Heart left ventricle (tissue), 16 donors: Measurements from ENCODE around the gene PARP4. TPM values are rescaled to one million over a fixed set of nuclear protein-coding genes. Genes with fewer than 3 reads are reported as not detected.
"Not testable (repeated sequence)": the region's sequence is repeated elsewhere in the genome, so short reads cannot be mapped to it uniquely, and the experiment has no call there.

ENCODE experiments used
- ATAC-seq, 4 donors: fragments of 200-7000 bp; cut with Tn5 transposase; one replicate each; pipeline ENCODE4 v1.9.1; 2020 to 2022; ENCODE audit warnings: moderate library complexity in 4 of 4, mild to moderate bottlenecking in 3 of 4, moderate number of reproducible peaks in 1 of 4
- DNase-seq, 5 donors: peaks; one replicate each; pipeline ENCODE4 v3.0.0-alpha.2; 2020
- H3K27ac ChIP-seq, 12 donors: fragments of 200-600 bp; sonication (generic) in 4 of 12; one replicate each; pipeline versions ENCODE4 v1.5.0 to v1.8.0; 2016 to 2022; ENCODE audit warnings: mild to moderate bottlenecking in 2 of 12
- H3K27me3 ChIP-seq, 9 donors: fragments of 200-600 bp; sonication (generic) in 2 of 9; one replicate each; pipeline versions ENCODE4 v1.5.1 to v1.8.0; 2016 to 2022; ENCODE audit warnings: mild to moderate bottlenecking in 3 of 9
- H3K36me3 ChIP-seq, 9 donors: fragments of 200-600 bp; sonication (generic) in 2 of 9; one replicate each; pipeline versions ENCODE4 v1.5.0 to v1.8.0; 2018 to 2022; ENCODE audit warnings: mild to moderate bottlenecking in 2 of 9
- H3K4me1 ChIP-seq, 12 donors: fragments of 200-600 bp; sonication (generic) in 4 of 12; one replicate each; pipeline versions ENCODE4 v1.5.0 to v1.8.0; 2016 to 2022; ENCODE audit warnings: mild to moderate bottlenecking in 3 of 12
- H3K4me3 ChIP-seq, 12 donors: fragments of 200-600 bp; sonication (generic) in 4 of 12; one replicate each; pipeline versions ENCODE4 v1.5.0 to v1.8.0; 2017 to 2022; ENCODE audit warnings: mild to moderate bottlenecking in 9 of 12, moderate library complexity in 4 of 12
- H3K9me3 ChIP-seq, 12 donors: fragments of 200-600 bp; sonication (generic) in 4 of 12; one replicate each; pipeline versions ENCODE4 v1.5.0 to v1.8.0; 2016 to 2022; ENCODE audit warnings: mild to moderate bottlenecking in 1 of 12
- CTCF ChIP-seq, 12 donors: fragments of 200-600 bp; sonication (generic) in 4 of 12; IDR thresholded peaks; one replicate each; pipeline versions ENCODE4 v1.5.0 to v1.8.0; 2018 to 2022; ENCODE audit warnings: antibody characterized with exemption in 12 of 12, mild to moderate bottlenecking in 5 of 12
- POLR2A ChIP-seq, 2 donors: fragments of 450-650 bp; IDR thresholded peaks; one replicate each; pipeline ENCODE4 v1.6.1; 2017; ENCODE audit warnings: antibody characterized with exemption in 2 of 2, mild to moderate bottlenecking in 2 of 2, moderate library complexity in 2 of 2
- WGBS, 4 donors: extraction: QIAGEN DNeasy Blood & Tissue Kit in 2 of 4; methylation state at CpG; one replicate each; pipeline versions ENCODE4 v1.1.5 to v1.1.7; 2013 to 2018; 5-methylcytosine and 5-hydroxymethylcytosine counted together
- intact Hi-C, 10 donors: fragments of 100-400 bp; cut with DNase I; formaldehyde crosslinking; loops; one replicate each; pipeline versions ENCODE4 v1.11.1 to v1.14.2; 2022
- polyA plus RNA-seq, 2 donors: library from polyadenylated mRNA; stranded (reverse); fragments of 200-250 nt; gene quantifications; one replicate each; pipeline ENCODE4 v1.2.3, GENCODE V29; 2013
- total RNA-seq, 9 donors: library from RNA; depleted of rRNA in 2 of 9; stranded (reverse); fragments of >200 nt in 2 of 9; fragmentation: NEBNext Ultra II Directional in 3 of 9; extraction: Animal tissue kit (Norgen Biotek cat#: 25700) in 3 of 9; gene quantifications; one replicate each; pipeline versions ENCODE4 v1.1.0 to v1.2.4, GENCODE V29; 2016 to 2023
- donor health status: ischemic (EF 13 %, LVEDD 7.1; RV severe dilation, severe dysfunction).
- donor health status: healthy with polysubstance abuse.
- donor health status: DM: no; HTN: yes; CAD: no.
- donor health status: DM: no; HTN: no; CAD: no.
- donor health status: ischemic (EF 25% LVEDD 6.9; RV normal size, moderate dysfunction).
- donor health status: ischemic (EF 25% LVEDD 5.7; RV mildly dilated, moderate dysfunction).
- donor health status: healthy.
- donor health status: DM: yes; HTN: yes; CAD: no.
- donor health status: ischemic (EF 35%, LVEDD 5.7; RV mildly dilated, moderate dysfunction).
- donor health status: nonischemic (EF 11% LVEDD 7.7; RV severe dilation, severe dysfunction).
- donor health status: DM: yes; HTN: yes; CAD: no.
- donor health status: PGD.
- donor health status: ischemic (EF 29% LVEDD 5.4; RV normal size, mild dysfunction).
- donor health status: nonischemic (EF 23%, LVEDD 6.1; RV moderate dilation, normal function).

PARP4 gene
- total and polyA plus RNA-seq, 11 donors = 6.9 to 41.6 (median 20.7) TPM

GRCh38 chr13:24450530-24450929, 62.0 kb downstream of the PARP4 start:
- Histone ChIP-seq H3K36me3 (peaks cover 0 to 93% (median 82%) of the 10 kb centered on the region in 9 donors), H3K27ac (no peak overlapping the region), H3K4me3 (no peak overlapping the region), H3K9me3 (no peaks in the 10 kb centered on the region), H3K4me1 (no peaks in the 10 kb centered on the region), H3K27me3 (no peaks in the 10 kb centered on the region)
- WGBS, 4 donors = 69 to 87% (median 81%) methylated on average over 6 of the region's 6 CpGs
- intact Hi-C loops = no loop called here
- TF ChIP-seq CTCF (IDR thresholded peaks at IDR 0.05) = no peak
- no peak for TF ChIP-seq POLR2A (IDR thresholded peaks at IDR 0.05)
- ATAC-seq (peak in 3 of 4 donors; percentile 24 to 55 (median 33)), DNase-seq (peak in 2 of 5 donors; percentile 40 to 47)

- H3K36me3 ChIP-seq = peaks cover 0 to 88% (median 66%) of the 10 kb centered on the region in 9 donors
- H3K4me3 ChIP-seq, intact Hi-C loops, H3K27me3 ChIP-seq, DNase-seq, ATAC-seq, H3K9me3 ChIP-seq, H3K27ac ChIP-seq, H3K4me1 ChIP-seq: not testable (repeated sequence)
- 86 to 89% (median 88%) methylated on average over 9 of the region's 9 CpGs for WGBS, 4 donors
Measured at GRCh38 chr13:24444851-24445250, 67.7 kb downstream of the PARP4 start.

- DNase-seq = no peak
- Histone ChIP-seq H3K27ac (no peak overlapping the region), H3K4me1 (no peaks in the 10 kb centered on the region), H3K4me3 (no peak overlapping the region), H3K36me3 (peaks cover 0 to 90% (median 67%) of the 10 kb centered on the region in 9 donors), H3K9me3 (no peaks in the 10 kb centered on the region), H3K27me3 (no peaks in the 10 kb centered on the region)
- 86 to 94% (median 90%) methylated on average over 4 of the region's 4 CpGs for WGBS, 4 donors
- no peak for TF ChIP-seq POLR2A (IDR thresholded peaks at IDR 0.05)
- TF ChIP-seq CTCF (IDR thresholded peaks at IDR 0.05) = no peak
- ATAC-seq = no peak
- intact Hi-C loops = no loop called here
Measured at GRCh38 chr13:24443366-24443765, 69.2 kb downstream of the PARP4 start.

GRCh38 chr13:24426045-24426444, 86.5 kb downstream of the PARP4 start:
- ATAC-seq, DNase-seq, H3K4me3 ChIP-seq, intact Hi-C loops, H3K4me1 ChIP-seq, H3K27me3 ChIP-seq, H3K27ac ChIP-seq: not testable (repeated sequence)
- Histone ChIP-seq H3K9me3 (peaks cover 0 to 14% (median 0%) of the 10 kb centered on the region in 12 donors), H3K36me3 (peaks cover 0 to 76% (median 65%) of the 10 kb centered on the region in 9 donors)
- WGBS, 4 donors = 93 to 96% (median 95%) methylated on average over 3 of the region's 3 CpGs

GRCh38 chr13:24419668-24420067, 92.9 kb downstream of the PARP4 start:
- H3K4me3 ChIP-seq, H3K27me3 ChIP-seq, H3K4me1 ChIP-seq, H3K27ac ChIP-seq, H3K9me3 ChIP-seq, DNase-seq, ATAC-seq, intact Hi-C loops: not testable (repeated sequence)
- WGBS, 4 donors = 76 to 89% (median 86%) methylated on average over 6 of the region's 6 CpGs
- H3K36me3 ChIP-seq = peaks cover 0 to 52% (median 40%) of the 10 kb centered on the region in 9 donors

- H3K27me3 ChIP-seq = no peaks in the 10 kb centered on the region
- H3K36me3 ChIP-seq = no peaks in the 10 kb centered on the region
- no peak for TF ChIP-seq POLR2A (IDR thresholded peaks at IDR 0.05)
- TF ChIP-seq CTCF (IDR thresholded peaks at IDR 0.05) = no peak
- ATAC-seq = no peak
- 69 to 74% (median 72%) methylated on average over 3 of the region's 3 CpGs for WGBS, 4 donors
- H3K4me3 ChIP-seq = no peak overlapping the region
- no peak overlapping the region for H3K27ac ChIP-seq
- H3K9me3 ChIP-seq = peaks cover 0 to under 1% (median 0%) of the 10 kb centered on the region in 12 donors
- intact Hi-C loops = no loop called here
- no peaks in the 10 kb centered on the region for H3K4me1 ChIP-seq
- DNase-seq = no peak
Measured at GRCh38 chr13:24407844-24408243, 104.7 kb downstream of the PARP4 start.
